Heart left ventricle (tissue), 16 donors: ENCODE results near the gene FAM229A. TPM values are rescaled to one million over a fixed set of nuclear protein-coding genes. Genes with fewer than 3 reads are reported as not detected.

Experiments used
- ATAC-seq, 4 donors: fragments of 200-7000 bp; cut with Tn5 transposase; one replicate each; pipeline ENCODE4 v1.9.1; 2020 to 2022; ENCODE audit warnings: moderate library complexity in 4 of 4, mild to moderate bottlenecking in 3 of 4, moderate number of reproducible peaks in 1 of 4
- DNase-seq, 5 donors: peaks; one replicate each; pipeline ENCODE4 v3.0.0-alpha.2; 2020
- H3K27ac ChIP-seq, 12 donors: fragments of 200-600 bp; sonication (generic) in 4 of 12; one replicate each; pipeline versions ENCODE4 v1.5.0 to v1.8.0; 2016 to 2022; ENCODE audit warnings: mild to moderate bottlenecking in 2 of 12
- H3K27me3 ChIP-seq, 9 donors: fragments of 200-600 bp; sonication (generic) in 2 of 9; one replicate each; pipeline versions ENCODE4 v1.5.1 to v1.8.0; 2016 to 2022; ENCODE audit warnings: mild to moderate bottlenecking in 3 of 9
- H3K36me3 ChIP-seq, 9 donors: fragments of 200-600 bp; sonication (generic) in 2 of 9; one replicate each; pipeline versions ENCODE4 v1.5.0 to v1.8.0; 2018 to 2022; ENCODE audit warnings: mild to moderate bottlenecking in 2 of 9
- H3K4me1 ChIP-seq, 12 donors: fragments of 200-600 bp; sonication (generic) in 4 of 12; one replicate each; pipeline versions ENCODE4 v1.5.0 to v1.8.0; 2016 to 2022; ENCODE audit warnings: mild to moderate bottlenecking in 3 of 12
- H3K4me3 ChIP-seq, 12 donors: fragments of 200-600 bp; sonication (generic) in 4 of 12; one replicate each; pipeline versions ENCODE4 v1.5.0 to v1.8.0; 2017 to 2022; ENCODE audit warnings: mild to moderate bottlenecking in 9 of 12, moderate library complexity in 4 of 12
- H3K9me3 ChIP-seq, 12 donors: fragments of 200-600 bp; sonication (generic) in 4 of 12; one replicate each; pipeline versions ENCODE4 v1.5.0 to v1.8.0; 2016 to 2022; ENCODE audit warnings: mild to moderate bottlenecking in 1 of 12
- CTCF ChIP-seq, 12 donors: fragments of 200-600 bp; sonication (generic) in 4 of 12; IDR thresholded peaks; one replicate each; pipeline versions ENCODE4 v1.5.0 to v1.8.0; 2018 to 2022; ENCODE audit warnings: antibody characterized with exemption in 12 of 12, mild to moderate bottlenecking in 5 of 12
- POLR2A ChIP-seq, 2 donors: fragments of 450-650 bp; IDR thresholded peaks; one replicate each; pipeline ENCODE4 v1.6.1; 2017; ENCODE audit warnings: antibody characterized with exemption in 2 of 2, mild to moderate bottlenecking in 2 of 2, moderate library complexity in 2 of 2
- WGBS, 4 donors: extraction: QIAGEN DNeasy Blood & Tissue Kit in 2 of 4; methylation state at CpG; one replicate each; pipeline versions ENCODE4 v1.1.5 to v1.1.7; 2013 to 2018; 5-methylcytosine and 5-hydroxymethylcytosine counted together
- intact Hi-C, 10 donors: fragments of 100-400 bp; cut with DNase I; formaldehyde crosslinking; loops; one replicate each; pipeline versions ENCODE4 v1.11.1 to v1.14.2; 2022
- polyA plus RNA-seq, 2 donors: library from polyadenylated mRNA; stranded (reverse); fragments of 200-250 nt; gene quantifications; one replicate each; pipeline ENCODE4 v1.2.3, GENCODE V29; 2013
- total RNA-seq, 9 donors: library from RNA; depleted of rRNA in 2 of 9; stranded (reverse); fragments of >200 nt in 2 of 9; fragmentation: NEBNext Ultra II Directional in 3 of 9; extraction: Animal tissue kit (Norgen Biotek cat#: 25700) in 3 of 9; gene quantifications; one replicate each; pipeline versions ENCODE4 v1.1.0 to v1.2.4, GENCODE V29; 2016 to 2023
- donor health status: ischemic (EF 13 %, LVEDD 7.1; RV severe dilation, severe dysfunction).
- donor health status: healthy with polysubstance abuse.
- donor health status: DM: no; HTN: yes; CAD: no.
- donor health status: DM: no; HTN: no; CAD: no.
- donor health status: ischemic (EF 25% LVEDD 6.9; RV normal size, moderate dysfunction).
- donor health status: ischemic (EF 25% LVEDD 5.7; RV mildly dilated, moderate dysfunction).
- donor health status: healthy.
- donor health status: DM: yes; HTN: yes; CAD: no.
- donor health status: ischemic (EF 35%, LVEDD 5.7; RV mildly dilated, moderate dysfunction).
- donor health status: nonischemic (EF 11% LVEDD 7.7; RV severe dilation, severe dysfunction).
- donor health status: DM: yes; HTN: yes; CAD: no.
- donor health status: PGD.
- donor health status: ischemic (EF 29% LVEDD 5.4; RV normal size, mild dysfunction).
- donor health status: nonischemic (EF 23%, LVEDD 6.1; RV moderate dilation, normal function).

FAM229A gene
- total and polyA plus RNA-seq, 11 donors = 1.2 to 4.4 (median 2.1) TPM

- H3K36me3 ChIP-seq = peaks cover 0 to 51% (median 40%) of the 10 kb centered on the region in 9 donors
- WGBS, 4 donors = 52 to 77% (median 56%) methylated on average over 7 to 9 of the region's 9 CpGs
- ATAC-seq = no peak
- peaks cover 0 to 5% (median 0%) of the 10 kb centered on the region in 9 donors for H3K27me3 ChIP-seq
- H3K9me3 ChIP-seq = no peaks in the 10 kb centered on the region
- H3K27ac ChIP-seq = peak overlapping the region in 3 of 12 donors; percentile 64 to 80 (median 72)
- peaks cover 5 to 45% (median 22%) of the 10 kb centered on the region in 12 donors for H3K4me1 ChIP-seq
- no peak for TF ChIP-seq CTCF (IDR thresholded peaks at IDR 0.05)
- TF ChIP-seq POLR2A (IDR thresholded peaks at IDR 0.05) = no peak
- no peak for DNase-seq
- intact Hi-C loops = loop anchor here in 2 of 10 donors (5.0 to 10.0 kb wide), 2 partner anchors 78 to 110 kb away; partner anchors contain the start of genes EIF3I (in 1 of the 2) and TMEM234 (in 1 of the 2)
- H3K4me3 ChIP-seq = peak overlapping the region in 10 of 12 donors; percentile 62 to 93 (median 72)
Measured at GRCh38 chr1:32334274-32334861, 27.9 kb downstream of the FAM229A start.

GRCh38 chr1:32333251-32333963 is 28.9 kb downstream of the FAM229A start:
- H3K4me3 ChIP-seq = no peak overlapping the region
- no peak overlapping the region for H3K27ac ChIP-seq
- H3K9me3 ChIP-seq = no peaks in the 10 kb centered on the region
- DNase-seq (no peak), ATAC-seq (no peak)
- H3K27me3 ChIP-seq = peaks cover 0 to 5% (median 0%) of the 10 kb centered on the region in 9 donors
- no peak for TF ChIP-seq CTCF (IDR thresholded peaks at IDR 0.05)
- no peak for TF ChIP-seq POLR2A (IDR thresholded peaks at IDR 0.05)
- intact Hi-C loops = loop anchor here in 2 of 10 donors (5.0 to 10.0 kb wide), 2 partner anchors 79 to 109 kb away; partner anchors contain the start of genes EIF3I (in 1 of the 2) and TMEM234 (in 1 of the 2)
- WGBS, 4 donors = 74 to 84% (median 79%) methylated on average over 3 of the region's 3 CpGs
- H3K4me1 ChIP-seq = peaks cover 5 to 41% (median 22%) of the 10 kb centered on the region in 12 donors
- H3K36me3 ChIP-seq = peaks cover 0 to 60% (median 50%) of the 10 kb centered on the region in 9 donors

GRCh38 chr1:32332290-32333079 is 29.8 kb downstream of the FAM229A start:
- TF ChIP-seq CTCF (IDR thresholded peaks at IDR 0.05) (no peak), POLR2A (IDR thresholded peaks at IDR 0.05) (no peak)
- Histone ChIP-seq H3K27ac (no peak overlapping the region), H3K4me3 (no peak overlapping the region), H3K9me3 (no peaks in the 10 kb centered on the region), H3K36me3 (peaks cover 0 to 70% (median 59%) of the 10 kb centered on the region in 9 donors), H3K4me1 (peaks cover 3 to 34% (median 18%) of the 10 kb centered on the region in 12 donors), H3K27me3 (peaks cover 0 to 5% (median 0%) of the 10 kb centered on the region in 9 donors)
- 76 to 92% (median 85%) methylated on average over 3 of the region's 3 CpGs for WGBS, 4 donors
- intact Hi-C loops = loop anchor here in 2 of 10 donors (5.0 to 10.0 kb wide), 2 partner anchors 80 to 108 kb away; partner anchors contain the start of genes EIF3I (in 1 of the 2) and TMEM234 (in 1 of the 2)
- ATAC-seq (no peak), DNase-seq (no peak)
